ELR (cell line): ENCODE data around the gene ENTREP1.
"Not testable (repeated sequence)": the region's sequence is repeated elsewhere in the genome, so short reads cannot be mapped to it uniquely, and the experiment has no call there.

ENCODE experiments used
- DNase-seq: peaks from one replicate; pipeline ENCODE4 v3.0.0-alpha.2; 2015; ENCODE audit warnings: low read depth

The ENTREP1 gene, protein sequence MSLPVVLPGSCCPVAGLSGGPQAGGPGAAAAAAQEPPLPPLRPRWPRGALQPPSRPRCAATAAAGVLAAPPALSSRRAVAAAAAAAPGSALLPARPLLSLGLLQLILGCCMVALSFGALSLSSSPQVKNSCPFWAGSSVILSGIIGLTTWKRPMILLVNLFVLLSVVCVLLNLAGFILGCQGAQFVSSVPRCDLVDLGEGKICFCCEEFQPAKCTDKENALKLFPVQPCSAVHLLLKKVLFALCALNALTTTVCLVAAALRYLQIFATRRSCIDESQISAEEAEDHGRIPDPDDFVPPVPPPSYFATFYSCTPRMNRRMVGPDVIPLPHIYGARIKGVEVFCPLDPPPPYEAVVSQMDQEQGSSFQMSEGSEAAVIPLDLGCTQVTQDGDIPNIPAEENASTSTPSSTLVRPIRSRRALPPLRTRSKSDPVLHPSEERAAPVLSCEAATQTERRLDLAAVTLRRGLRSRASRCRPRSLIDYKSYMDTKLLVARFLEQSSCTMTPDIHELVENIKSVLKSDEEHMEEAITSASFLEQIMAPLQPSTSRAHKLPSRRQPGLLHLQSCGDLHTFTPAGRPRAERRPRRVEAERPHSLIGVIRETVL

GRCh38 chr9:69324549-69325401, at the start of gene ENTREP1:
TSS of gene ENTREP1 (plus strand) at chr9:69325215. CDS start at chr9:69325310, 95 bp downstream.
- DNase-seq, result peak; percentile 48

GRCh38 chr9:69276775-69277174, 48.2 kb upstream of the ENTREP1 start:
- DNase-seq, result no peak

DNA sequence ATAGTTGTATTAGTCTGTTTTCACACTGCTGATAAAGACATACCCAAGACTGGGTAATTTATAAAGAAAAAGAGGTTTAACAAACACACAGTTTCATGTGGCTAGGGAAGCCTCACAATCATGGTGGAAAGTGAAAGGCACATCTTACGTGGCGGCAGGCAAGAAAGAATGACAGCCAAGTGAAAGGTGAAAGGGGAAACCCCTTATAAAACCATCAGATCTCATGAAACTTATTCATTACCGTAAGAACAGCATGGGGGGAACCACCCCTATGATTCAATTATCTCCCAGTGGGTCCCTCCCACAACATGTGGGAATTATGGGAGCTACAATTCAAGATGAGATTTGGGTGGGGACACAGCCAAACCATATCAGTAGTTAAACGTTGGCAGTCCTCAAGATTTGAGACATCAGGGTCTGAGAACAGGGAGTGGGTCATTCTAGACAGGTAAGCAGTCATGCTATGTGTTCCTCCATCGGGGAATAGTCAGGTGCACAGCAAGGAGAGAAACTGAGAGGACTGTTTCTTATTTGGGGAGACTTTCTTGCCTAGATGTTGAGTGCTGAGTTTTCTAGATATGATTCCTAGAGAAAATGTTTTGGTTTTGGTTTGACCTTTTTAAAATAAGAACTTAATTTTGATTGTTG, 45.8 kb upstream of the ENTREP1 start:
- no peak for DNase-seq

DNA sequence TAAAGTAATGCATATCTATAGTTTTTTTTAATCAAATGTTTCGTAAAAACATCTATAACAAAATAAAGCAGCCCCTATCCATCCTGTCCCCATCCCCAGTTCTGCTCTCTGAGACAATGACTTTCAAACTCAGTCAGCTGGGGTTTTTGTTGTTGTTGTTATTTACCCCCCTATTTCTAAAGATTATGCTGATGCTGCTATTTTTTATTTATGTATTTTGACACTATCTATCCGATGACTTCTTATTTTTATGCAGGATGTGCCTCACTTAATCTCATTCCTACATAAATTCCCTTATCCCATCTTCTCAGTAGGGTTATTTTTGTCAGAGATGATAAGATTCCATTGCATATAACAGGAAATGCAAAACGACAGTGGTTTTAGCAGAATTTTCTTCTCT, 45.3 kb upstream of the ENTREP1 start:
- no peak for DNase-seq

DNA sequence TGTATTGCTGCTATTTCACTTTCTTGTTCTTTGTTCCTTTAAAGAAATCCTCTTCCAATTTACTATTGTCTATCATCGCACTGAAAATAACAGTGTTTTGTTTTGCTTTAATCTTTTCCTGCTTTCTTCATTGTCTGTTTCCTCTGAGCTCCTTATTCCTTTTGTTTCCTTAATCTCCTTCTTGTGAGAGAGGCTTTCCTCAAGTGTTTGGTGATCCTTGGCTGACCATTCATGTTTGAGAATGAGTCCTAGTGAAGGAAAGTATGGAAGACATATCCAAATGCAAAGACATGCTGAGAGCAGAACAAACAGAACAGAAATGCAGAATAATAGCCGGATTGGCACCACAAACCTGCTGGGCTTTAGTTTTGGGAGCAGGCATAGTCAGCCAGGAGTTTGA, 42.0 kb upstream of the ENTREP1 start:
- no peak for DNase-seq

DNA sequence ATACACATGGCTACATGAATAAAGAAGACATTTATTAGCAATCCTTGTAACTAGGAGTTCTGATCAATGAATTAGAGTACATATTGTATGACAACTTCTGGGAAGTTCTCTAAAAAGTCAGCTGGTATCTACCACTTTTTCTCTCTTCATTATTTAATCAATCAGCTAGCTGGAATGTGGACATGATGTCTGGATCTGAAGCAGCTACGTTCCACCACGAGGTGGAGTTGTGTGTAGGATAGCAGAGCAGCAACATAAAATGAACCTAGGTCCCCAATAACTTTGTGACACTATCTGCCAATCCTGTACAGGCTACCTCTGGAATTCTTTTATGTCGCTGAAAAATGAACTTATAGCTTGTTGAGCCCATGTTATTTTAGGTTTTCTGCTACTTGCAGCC, 32.9 kb upstream of the ENTREP1 start:
- peak; percentile 33 for DNase-seq

DNA sequence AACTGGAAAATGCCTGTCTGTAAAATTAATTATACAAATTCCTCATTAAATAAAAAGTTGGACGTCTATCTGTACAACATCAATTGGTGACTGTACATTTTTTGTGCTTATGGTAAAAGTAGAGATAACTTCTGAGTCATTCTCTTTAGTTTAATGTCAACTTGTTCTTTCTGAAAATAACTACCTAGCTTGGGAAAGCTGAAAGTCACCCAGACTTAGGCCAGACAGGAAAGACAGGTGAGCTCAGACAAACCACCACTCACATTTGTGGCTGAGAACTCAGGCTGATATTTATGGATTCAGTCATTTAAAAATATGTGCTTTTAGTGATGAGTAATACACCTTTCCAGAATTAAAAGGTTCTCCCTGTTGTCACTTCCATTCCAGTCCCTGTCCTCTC, 31.9 kb upstream of the ENTREP1 start:
- DNase-seq, result peak; percentile 7

GRCh38 chr9:69295872-69296552, 29.0 kb upstream of the ENTREP1 start:
- no peak for DNase-seq

DNA sequence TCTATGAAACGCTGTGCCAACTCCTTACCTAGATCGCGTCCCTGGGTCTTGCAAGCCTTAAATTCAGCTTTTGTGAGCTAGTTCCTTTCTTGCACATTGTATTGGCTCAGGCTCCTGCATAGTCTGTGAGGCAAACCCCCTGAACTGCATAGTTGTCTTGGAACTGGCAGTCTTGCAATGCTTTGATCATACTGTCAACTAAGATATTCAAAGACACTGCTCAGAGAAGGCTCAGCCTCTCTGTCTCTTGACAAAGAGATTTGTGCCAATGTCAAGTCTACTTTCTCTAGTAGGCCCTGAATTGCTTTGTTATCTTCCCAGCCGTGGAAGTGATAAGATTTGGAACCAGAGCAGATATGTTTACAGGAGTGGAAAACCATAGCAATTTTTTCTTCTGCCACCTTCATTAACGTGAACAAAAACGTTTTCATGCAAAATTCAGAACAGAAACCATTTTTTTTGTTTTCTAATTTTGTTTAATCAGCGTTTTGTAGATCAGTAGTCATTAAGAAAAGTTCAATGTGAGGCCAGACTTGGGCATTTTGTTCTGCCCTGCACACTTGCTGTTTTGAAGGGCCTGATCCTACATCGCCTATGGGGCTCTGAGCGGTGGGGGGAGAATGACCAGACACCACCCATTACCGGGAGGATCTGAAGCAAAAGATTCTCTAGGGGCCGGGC, 27.6 kb upstream of the ENTREP1 start:
- no peak for DNase-seq

GRCh38 chr9:69299315-69299714, 25.7 kb upstream of the ENTREP1 start:
- no peak for DNase-seq

DNA sequence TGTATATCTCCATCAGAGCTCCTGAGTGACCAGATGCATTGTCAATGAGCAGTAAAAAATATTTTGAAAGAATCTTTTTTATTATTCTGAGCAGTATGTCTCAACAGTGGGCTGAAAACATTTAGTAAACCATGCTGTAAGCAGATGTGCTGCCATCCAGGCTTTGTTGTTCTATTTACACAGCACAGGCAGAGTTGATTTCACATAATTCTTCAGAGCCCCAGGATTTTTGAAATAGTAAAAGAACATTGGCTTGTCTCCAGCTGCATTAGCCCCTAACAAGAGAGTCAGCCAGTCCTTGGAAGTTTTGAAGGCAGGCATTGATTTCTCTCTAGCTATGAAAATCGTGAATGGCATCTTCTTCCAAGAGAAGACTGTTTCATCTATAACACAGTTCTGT, 25.2 kb upstream of the ENTREP1 start:
- no peak for DNase-seq

DNA sequence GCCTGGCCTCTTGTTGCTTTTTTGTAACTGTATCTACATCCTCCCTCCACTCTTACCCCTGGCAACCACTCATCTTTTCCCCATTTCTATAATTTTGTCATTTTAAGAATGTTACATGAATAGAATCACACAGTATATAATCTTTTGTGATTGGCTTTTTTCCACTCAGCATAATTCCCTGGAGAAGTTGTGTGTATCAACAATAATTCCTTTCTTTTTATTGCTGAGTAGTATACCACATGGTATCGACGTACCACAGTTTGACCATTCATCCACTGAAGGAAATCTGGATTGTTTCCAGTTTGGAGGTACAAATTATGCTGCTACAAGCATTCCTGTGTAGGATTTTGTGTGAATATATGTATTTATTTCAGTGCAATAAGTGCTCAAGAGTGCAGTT, 21.7 kb upstream of the ENTREP1 start:
- no peak for DNase-seq

DNA sequence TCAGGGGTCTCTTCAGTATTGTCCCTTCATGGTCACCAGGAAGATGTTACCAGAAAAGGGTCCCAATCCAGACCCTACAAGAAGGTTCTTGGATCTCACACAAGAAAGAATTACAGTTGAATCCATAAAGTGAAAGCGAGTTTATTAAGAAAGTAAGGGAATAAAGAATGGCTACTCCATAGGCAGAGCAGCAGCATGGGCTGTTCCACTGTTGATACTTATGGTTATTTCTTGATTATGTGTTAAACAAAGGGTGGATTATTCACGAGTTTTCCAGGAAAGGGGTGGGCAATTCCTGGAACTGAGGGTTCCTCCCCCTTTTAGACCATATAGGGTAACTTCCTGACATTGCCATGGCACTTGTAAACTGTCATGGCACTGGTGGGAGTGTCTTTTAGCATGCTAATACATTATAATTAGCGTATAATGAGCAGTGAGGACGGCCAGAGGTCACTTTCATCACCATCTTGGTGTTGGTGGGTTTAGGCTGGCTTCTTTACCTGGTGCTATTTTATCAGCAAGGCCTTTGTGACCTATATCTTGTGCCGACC, 18.0 kb upstream of the ENTREP1 start:
- DNase-seq, result not testable (repeated sequence)

GRCh38 chr9:69307446-69308205, 17.4 kb upstream of the ENTREP1 start:
- DNase-seq, result no peak

- DNase-seq, result no peak
Measured at GRCh38 chr9:69308206-69308931, 16.6 kb upstream of the ENTREP1 start.

GRCh38 chr9:69313175-69313574, 11.8 kb upstream of the ENTREP1 start:
- DNase-seq, result no peak

DNA sequence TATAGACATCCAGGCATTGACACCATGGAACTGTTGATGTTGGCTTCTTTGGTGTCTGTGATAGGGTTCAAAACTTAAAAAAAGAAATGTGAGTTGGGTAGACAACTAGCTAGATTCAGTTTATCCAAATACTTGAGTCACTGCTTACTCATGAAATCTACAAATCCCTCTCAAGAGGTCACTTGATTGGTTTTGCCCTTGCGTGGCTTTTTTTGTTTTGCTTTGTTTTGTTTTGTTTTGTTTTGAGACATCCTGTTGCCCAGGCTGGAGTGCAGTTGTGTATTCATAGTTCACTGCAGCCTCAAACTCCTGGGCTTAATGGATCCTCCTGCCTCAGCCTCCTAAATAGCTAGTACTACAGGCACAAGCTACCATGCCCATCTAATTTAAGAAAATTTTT, 10.5 kb upstream of the ENTREP1 start:
- peak; percentile 32 for DNase-seq

- DNase-seq, result peak; percentile 27
Measured at GRCh38 chr9:69317081-69317480, 7.9 kb upstream of the ENTREP1 start.

DNA sequence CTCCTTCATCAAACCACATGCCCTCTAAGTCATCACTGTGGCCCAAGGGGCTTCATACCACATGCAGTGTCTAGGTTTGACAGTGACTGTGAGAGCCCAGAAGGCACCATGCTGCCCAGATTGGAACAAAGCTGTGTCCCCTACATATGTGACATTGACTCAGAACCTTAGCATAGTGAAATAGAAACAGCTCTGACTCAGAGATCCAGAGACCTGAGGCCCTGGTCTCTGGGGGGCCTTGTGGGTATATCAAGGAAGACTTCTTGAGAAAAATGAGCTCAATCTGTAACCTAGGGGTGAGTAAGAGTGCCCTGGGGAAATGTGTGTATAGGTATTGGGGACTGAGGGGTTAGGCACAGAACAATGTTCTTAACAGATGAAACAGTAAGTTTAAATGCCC, 7.1 kb upstream of the ENTREP1 start:
- DNase-seq, result no peak
